Hematopoietic multipotent progenitor cell treated with erythropoietin and hydrocortisone succinate and interleukin-3 and kit ligand, for 6 days (in vitro differentiated cells): ENCODE data around the gene ARHGAP35.
"Not testable (repeated sequence)": the region's sequence is repeated elsewhere in the genome, so short reads cannot be mapped to it uniquely, and the experiment has no call there.

Experiments
- DNase-seq: peaks from one replicate; pipeline ENCODE4 v3.0.0-alpha.2; 2015

ARHGAP35 gene

GRCh38 chr19:46871173-46871572 lies 10.4 kb downstream of the ARHGAP35 start:
- not testable (repeated sequence) for DNase-seq

GRCh38 chr19:46872967-46873366 lies 12.2 kb downstream of the ARHGAP35 start:
- no peak for DNase-seq

GRCh38 chr19:46875234-46875633 lies 14.4 kb downstream of the ARHGAP35 start:
- DNase-seq: no peak

DNA sequence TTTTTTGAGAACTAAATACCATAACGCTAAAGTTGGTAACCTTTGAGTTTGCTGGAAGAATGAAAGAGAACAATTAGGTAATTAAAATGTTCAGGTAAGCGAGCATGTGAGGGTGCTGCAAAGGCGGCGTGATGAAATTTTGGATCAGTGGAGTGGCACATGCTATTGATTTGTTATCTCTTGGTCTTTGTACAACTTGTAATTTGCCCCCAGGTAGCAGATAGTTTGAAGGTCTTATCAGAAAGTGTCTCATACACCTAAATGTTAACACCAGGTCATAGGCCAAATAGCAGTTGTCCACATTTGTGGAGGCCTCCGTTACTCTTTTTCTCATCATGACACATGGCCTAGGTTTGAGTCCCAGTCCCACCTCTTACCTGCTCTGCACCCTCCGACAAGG lies 14.9 kb downstream of the ARHGAP35 start:
- no peak for DNase-seq

- DNase-seq: no peak
Measured at GRCh38 chr19:46878613-46879375, 18.0 kb downstream of the ARHGAP35 start.

- no peak for DNase-seq
Measured at GRCh38 chr19:46880431-46880830, 19.6 kb downstream of the ARHGAP35 start.

DNA sequence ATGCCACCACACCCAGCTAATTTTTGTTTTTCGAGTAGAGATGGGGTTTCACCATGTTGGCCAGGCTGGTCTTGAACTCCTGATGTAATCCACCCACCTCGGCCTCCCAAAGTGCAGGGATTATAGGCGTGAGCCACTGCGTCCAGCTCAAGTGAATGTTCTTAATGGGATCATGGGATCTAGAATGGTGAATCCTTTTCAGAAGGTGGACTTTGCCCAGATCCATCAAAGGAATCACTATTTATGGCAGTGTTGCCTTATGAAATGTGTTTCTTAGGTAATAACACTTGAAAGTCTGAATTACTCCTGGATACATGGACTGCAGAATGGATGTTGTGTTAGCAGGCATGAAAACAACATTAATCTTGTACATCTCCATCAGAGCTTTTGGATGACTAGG lies 20.3 kb downstream of the ARHGAP35 start:
- no peak for DNase-seq

- no peak for DNase-seq
Measured at GRCh38 chr19:46882034-46882433, 21.2 kb downstream of the ARHGAP35 start.

GRCh38 chr19:46882751-46883150 lies 22.0 kb downstream of the ARHGAP35 start:
- DNase-seq: not testable (repeated sequence)

DNA sequence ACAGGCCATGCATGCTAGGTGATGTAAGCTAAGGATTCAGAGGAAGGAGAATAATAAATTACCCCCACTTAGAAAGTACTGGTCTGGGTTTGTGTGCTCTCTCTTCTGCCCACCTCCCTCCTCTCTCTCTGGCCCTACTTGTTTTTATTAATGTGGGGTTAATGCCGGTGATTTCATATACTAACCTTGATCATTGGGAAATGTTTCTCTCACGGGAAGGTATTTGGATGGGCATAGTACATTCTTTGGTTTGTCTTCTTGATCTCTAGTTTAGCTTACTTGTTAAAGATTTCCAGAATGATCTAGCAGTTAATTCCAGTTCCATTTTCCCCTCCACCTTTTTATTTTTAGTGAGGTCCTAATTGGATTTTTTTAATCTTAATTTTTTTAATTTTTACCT lies 24.6 kb downstream of the ARHGAP35 start:
- no peak for DNase-seq

DNA sequence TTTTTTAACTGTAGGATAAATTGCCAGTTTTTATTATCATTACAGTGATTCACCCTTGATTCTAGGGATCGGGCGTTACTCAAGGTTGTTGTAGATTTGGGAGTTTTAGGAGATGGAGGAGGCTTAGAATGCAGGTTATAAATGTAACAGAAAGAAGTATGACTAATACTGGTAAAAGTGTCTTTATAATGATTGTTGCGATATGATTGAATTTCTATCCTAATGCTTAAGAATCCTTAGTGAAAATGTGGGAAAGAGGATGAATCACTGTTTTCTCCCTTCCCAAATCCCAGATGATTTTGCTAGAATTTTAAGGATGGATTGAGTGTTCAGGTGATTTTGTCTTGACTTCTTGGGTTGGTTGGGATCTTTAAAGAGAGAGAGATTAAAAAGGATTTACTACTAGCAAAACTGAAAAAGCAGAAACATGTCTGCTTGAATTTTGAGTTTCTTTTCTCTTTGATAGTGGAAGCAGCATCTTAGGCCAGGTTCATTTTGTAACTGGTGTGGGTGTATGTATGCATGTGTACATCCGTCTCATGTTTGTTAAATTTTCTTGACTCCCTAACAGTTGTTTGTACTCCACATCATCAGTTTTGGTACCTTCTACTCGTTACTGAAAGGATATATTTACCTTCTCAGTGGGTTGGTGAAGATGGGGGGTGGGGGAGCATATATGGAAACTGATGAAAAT lies 25.9 kb downstream of the ARHGAP35 start:
- no peak for DNase-seq

DNA sequence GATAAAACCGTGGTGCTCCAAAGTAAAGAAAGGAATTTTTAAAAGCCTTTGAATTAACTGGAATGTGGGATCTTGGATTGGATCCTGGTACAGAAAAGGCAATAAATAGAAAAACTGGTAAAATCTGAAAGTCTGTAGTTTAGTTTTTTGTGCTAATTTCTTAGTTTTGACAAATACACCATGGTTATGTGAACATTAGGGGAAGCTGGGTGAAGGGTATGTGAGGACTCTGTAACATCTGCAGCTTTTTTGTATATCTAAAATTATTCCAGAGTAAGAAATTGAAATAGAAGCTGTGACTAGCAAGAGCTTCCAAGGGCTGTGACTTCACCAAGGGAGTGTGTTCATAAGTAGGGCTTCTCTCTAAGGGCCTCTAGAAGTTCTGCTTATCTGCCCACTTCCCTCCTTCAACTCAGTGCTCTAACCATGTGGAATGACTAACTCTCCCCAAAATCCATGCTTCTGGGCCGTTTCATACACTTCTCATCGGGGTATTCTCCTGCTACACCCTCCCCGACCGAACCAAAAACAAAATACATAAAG lies 26.5 kb downstream of the ARHGAP35 start:
- no peak for DNase-seq

- no peak for DNase-seq
Measured at GRCh38 chr19:46890423-46891170, 29.8 kb downstream of the ARHGAP35 start.

DNA sequence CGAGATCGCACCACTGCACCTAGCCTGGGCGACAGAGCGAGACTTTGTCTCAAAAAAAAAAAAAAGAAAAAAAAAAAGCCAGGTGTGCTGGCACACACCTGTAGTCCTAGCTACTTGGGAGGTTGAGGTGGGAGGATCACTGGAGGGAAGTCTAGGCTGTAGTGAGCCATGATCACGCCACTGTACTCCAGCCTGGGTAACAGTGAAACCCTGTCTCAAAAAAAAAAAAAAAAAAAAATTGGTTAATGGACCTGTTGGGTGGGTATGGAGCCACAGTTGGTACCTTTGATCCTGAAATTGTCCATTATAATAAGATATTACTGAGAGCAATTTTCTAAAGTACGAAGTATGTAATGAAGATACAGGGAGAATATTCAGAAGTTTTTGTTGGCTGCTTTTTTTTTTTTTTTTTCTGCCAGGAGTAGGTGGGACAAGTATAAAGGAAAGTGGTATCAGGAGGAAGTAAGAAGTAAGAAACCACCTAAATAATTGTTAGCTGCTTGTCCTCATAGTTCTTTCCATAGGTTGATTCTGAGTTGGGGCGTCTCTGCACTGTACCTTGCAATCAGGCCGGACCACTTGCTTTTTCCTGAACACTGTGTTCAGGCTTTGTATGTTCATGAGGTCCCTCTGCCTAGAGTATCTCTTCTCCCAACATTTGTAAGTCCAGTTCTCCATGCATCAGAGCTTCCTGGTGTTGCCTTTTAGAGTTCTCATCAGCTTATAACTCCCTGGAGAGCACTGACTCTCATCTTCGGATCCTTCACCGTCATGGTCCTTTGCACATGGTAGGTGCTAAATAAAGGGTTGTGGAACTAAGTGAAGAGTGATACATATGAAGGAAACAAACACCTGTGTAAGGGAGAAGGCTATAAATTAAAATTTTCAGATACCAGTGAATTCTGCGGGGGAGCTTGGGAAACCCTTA lies 31.7 kb downstream of the ARHGAP35 start:
- no peak for DNase-seq

- DNase-seq: no peak
Measured at GRCh38 chr19:46896076-46896794, 35.4 kb downstream of the ARHGAP35 start.

- peak; percentile 20 for DNase-seq
Measured at GRCh38 chr19:46898731-46899130, 37.9 kb downstream of the ARHGAP35 start.

GRCh38 chr19:46900341-46900740 lies 39.5 kb downstream of the ARHGAP35 start:
- DNase-seq: no peak

GRCh38 chr19:46901701-46902401 lies 41.1 kb downstream of the ARHGAP35 start:
- DNase-seq: peak; percentile 23

DNA sequence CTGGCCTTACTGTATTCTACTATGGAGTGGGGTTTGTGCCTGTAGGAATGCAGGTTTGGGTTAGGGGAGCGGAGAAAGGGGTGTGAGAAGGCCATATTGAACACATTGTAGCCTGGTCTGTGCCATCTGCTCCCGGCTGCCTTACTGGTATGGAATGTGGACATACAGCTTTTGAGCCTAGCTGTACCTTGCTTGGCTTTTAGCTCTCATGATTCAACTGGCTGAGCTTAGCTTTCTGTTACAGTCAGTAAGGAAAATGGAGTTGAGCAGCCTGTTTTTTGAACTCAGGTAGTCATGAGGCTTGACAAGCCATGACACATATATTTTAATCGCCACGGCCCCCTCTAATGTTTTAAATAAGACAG lies 41.6 kb downstream of the ARHGAP35 start:
- DNase-seq: no peak

DNA sequence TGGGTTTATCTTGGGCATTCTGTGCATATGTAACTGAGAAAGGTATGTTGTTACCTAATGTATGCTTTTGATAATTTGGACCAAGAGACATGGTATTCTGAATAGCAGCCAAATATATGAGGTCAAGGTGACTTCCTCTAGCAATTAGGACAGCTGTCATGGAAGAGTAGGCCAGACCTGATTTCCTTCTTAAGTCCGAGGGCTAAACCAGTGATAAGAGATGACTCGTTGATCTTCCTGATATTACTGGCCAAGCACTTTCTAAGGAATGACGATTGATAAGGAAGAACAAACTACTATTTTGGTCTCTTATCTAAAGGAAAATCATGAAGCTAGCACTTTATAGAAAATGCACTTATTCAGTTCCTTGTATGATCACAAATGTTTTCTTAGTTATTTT lies 42.7 kb downstream of the ARHGAP35 start:
- DNase-seq: no peak
